HEK293 (cell line): Measurements from ENCODE around the gene ATP1A3.

Experiments
- CTCF ChIA-PET: fragments of 350-600 bp; formaldehyde crosslinking; extraction: SDS; loops from one replicate; lab custom pipeline; 2021; ENCODE audit warnings: antibody characterized with exemption; lab: Yijun Ruan, JAX
- POLR2A ChIA-PET: fragments of 300-600 bp; formaldehyde crosslinking; extraction: SDS; loops from one replicate; lab custom pipeline; 2020; ENCODE audit warnings: antibody characterized with exemption, inconsistent platforms; lab: Yijun Ruan, JAX
- H3K27ac ChIP-seq: fragments of 200-500 bp; sonication (Bioruptor generic); 2 replicates; pipeline ENCODE4 v1.5.1; 2014; ENCODE audit warnings: low read depth, low read length, control low read depth, inconsistent platforms; ENCODE audit errors: extremely low read depth
- H3K36me3 ChIP-seq, 2 experiments: fragments of 200-500 bp in 1 of 2; sonication (Bioruptor generic) in 1 of 2; 1 replicate in 1 of 2; 2 replicates in 1 of 2; pipeline ENCODE4 v1.5.1; 2014 to 2017; ENCODE audit warnings: inconsistent platforms in 2 of 2, low read length in 2 of 2; ENCODE audit not compliant: control insufficient read depth in 2 of 2, insufficient read depth in 1 of 2
- H3K4me1 ChIP-seq: fragments of 200-500 bp; sonication (Bioruptor generic); 2 replicates; pipeline ENCODE4 v1.5.1; 2014; ENCODE audit warnings: mild to moderate bottlenecking, low read length, inconsistent platforms; ENCODE audit not compliant: control insufficient read depth, insufficient read depth
- H3K4me3 ChIP-seq: 2 replicates; pipeline ENCODE4 v1.5.1; 2011; ENCODE audit warnings: low read depth, mild to moderate bottlenecking, control low read depth, low read length, moderate library complexity
- H3K9me3 ChIP-seq: fragments of 200-500 bp; sonication (Bioruptor generic); 2 replicates; pipeline ENCODE4 v1.5.1; 2014; ENCODE audit warnings: low read depth, low read length, inconsistent platforms; ENCODE audit not compliant: control insufficient read depth, insufficient read depth
- EGR2 ChIP-seq: fragments of 450-650 bp; formaldehyde crosslinking; IDR thresholded peaks from 2 replicates; pipeline ENCODE4 v1.5.1; 2016; ENCODE audit warnings: low read depth, missing biosample characterization, missing genetic modification characterization
- GLIS1 ChIP-seq: fragments of 450-650 bp; formaldehyde crosslinking; IDR thresholded peaks from 2 replicates; pipeline ENCODE4 v1.5.1; 2016; ENCODE audit warnings: missing biosample characterization, missing genetic modification characterization
- SP7 ChIP-seq: fragments of 450-650 bp; formaldehyde crosslinking; IDR thresholded peaks from 2 replicates; pipeline ENCODE4 v1.5.1; 2016; ENCODE audit warnings: missing biosample characterization, missing genetic modification characterization
- WT1 ChIP-seq: fragments of 450-650 bp; formaldehyde crosslinking; IDR thresholded peaks from 2 replicates; pipeline ENCODE4 v1.5.1; 2016; ENCODE audit warnings: missing biosample characterization, missing genetic modification characterization
- ZBTB20 ChIP-seq: fragments of 450-650 bp; formaldehyde crosslinking; IDR thresholded peaks from 2 replicates; pipeline ENCODE4 v1.5.1; 2016; ENCODE audit warnings: missing biosample characterization, missing genetic modification characterization
- ZEB2 ChIP-seq: fragments of 450-650 bp; formaldehyde crosslinking; IDR thresholded peaks from 2 replicates; pipeline ENCODE4 v1.5.1; 2016; ENCODE audit warnings: missing biosample characterization, missing genetic modification characterization
- ZFHX2 ChIP-seq: fragments of 450-650 bp; formaldehyde crosslinking; conservative IDR thresholded peaks from 2 replicates; pipeline ENCODE4 v1.5.1; 2016; ENCODE audit warnings: missing biosample characterization, missing genetic modification characterization
- ZNF138 ChIP-seq: fragments of 450-650 bp; formaldehyde crosslinking; IDR thresholded peaks from 2 replicates; pipeline ENCODE4 v1.5.1; 2016; ENCODE audit warnings: missing biosample characterization, missing genetic modification characterization, borderline replicate concordance
- ZNF24 ChIP-seq: fragments of 450-650 bp; formaldehyde crosslinking; IDR thresholded peaks from 2 replicates; pipeline ENCODE4 v1.5.1; 2016; ENCODE audit warnings: missing biosample characterization, missing genetic modification characterization
- ZNF302 ChIP-seq: fragments of 450-650 bp; formaldehyde crosslinking; IDR thresholded peaks from 2 replicates; pipeline ENCODE4 v1.5.1; 2016; ENCODE audit warnings: missing biosample characterization, missing genetic modification characterization, low read depth
- ZNF416 ChIP-seq: fragments of 450-650 bp; formaldehyde crosslinking; IDR thresholded peaks from 2 replicates; pipeline ENCODE4 v1.5.1; 2016; ENCODE audit warnings: missing biosample characterization, missing genetic modification characterization
- ZNF521 ChIP-seq: fragments of 450-650 bp; formaldehyde crosslinking; IDR thresholded peaks from 2 replicates; pipeline ENCODE4 v1.5.1; 2017; ENCODE audit warnings: missing biosample characterization, mild to moderate bottlenecking, missing genetic modification characterization
- ZNF654 ChIP-seq: fragments of 450-650 bp; formaldehyde crosslinking; IDR thresholded peaks from 2 replicates; pipeline ENCODE4 v1.5.1; 2016; ENCODE audit warnings: low read depth, missing biosample characterization, missing genetic modification characterization
- ZNF707 ChIP-seq: fragments of 450-650 bp; formaldehyde crosslinking; IDR thresholded peaks from 2 replicates; pipeline ENCODE4 v1.5.1; 2016; ENCODE audit warnings: missing biosample characterization, missing genetic modification characterization
- ZNF837 ChIP-seq: fragments of 450-650 bp; formaldehyde crosslinking; IDR thresholded peaks from 2 replicates; pipeline ENCODE4 v1.5.1; 2016; ENCODE audit warnings: missing biosample characterization, missing genetic modification characterization
- ZSCAN16 ChIP-seq: fragments of 450-650 bp; formaldehyde crosslinking; IDR thresholded peaks from 2 replicates; pipeline ENCODE4 v1.5.1; 2016; ENCODE audit warnings: missing biosample characterization, missing genetic modification characterization
- TF ChIP-seq, protein P1 (sequence below): fragments of 450-650 bp; formaldehyde crosslinking; IDR thresholded peaks from 2 replicates; pipeline ENCODE4 v1.5.1; 2016; ENCODE audit warnings: missing biosample characterization, missing genetic modification characterization
- TF ChIP-seq, protein P2 (sequence below): fragments of 450-650 bp; formaldehyde crosslinking; IDR thresholded peaks from 2 replicates; pipeline ENCODE4 v1.5.1; 2016; ENCODE audit warnings: missing biosample characterization, missing genetic modification characterization
- TF ChIP-seq, protein P3 (sequence below): fragments of 450-650 bp; formaldehyde crosslinking; IDR thresholded peaks from 2 replicates; pipeline ENCODE4 v1.5.1; 2016; ENCODE audit warnings: missing biosample characterization, missing genetic modification characterization

ATP1A3 gene

DNA sequence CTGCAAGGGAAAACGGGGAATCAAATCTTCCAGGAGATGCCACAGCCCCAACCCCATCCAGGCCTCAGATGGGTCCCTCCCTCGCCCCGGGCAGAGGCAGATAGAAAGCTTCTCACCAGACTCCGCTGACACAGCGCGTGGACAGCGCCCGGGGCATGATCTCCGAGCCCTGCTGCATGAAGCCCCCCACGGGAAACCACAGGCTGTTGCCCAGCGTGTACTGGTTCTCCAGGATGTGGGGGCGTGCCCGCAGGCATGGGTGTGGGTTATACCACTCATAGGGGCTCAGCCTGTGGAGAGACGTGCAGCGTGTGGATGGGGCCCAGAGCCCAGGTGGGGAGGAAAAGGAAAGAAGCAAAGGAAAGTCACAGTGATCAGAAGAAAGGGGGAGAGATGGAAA is 27.2 kb upstream of the ATP1A3 start:
- TF ChIP-seq ZNF837 (tag by site-specific recombination) (no peak), GLIS1 (no peak), ZFHX2 (tag by site-specific recombination) (0 out of 2 replicates have a peak, but pooled peaks have one; percentile 7), SP7 (tag by site-specific recombination) (no peak), ZNF416 (tag by site-specific recombination) (no peak), ZBTB20 (tag by site-specific recombination) (no peak), ZEB2 (no peak), ZNF24 (tag by site-specific recombination) (no peak), WT1 (tag by site-specific recombination) (no peak), EGR2 (tag by site-specific recombination) (peak; percentile 30; the same call in 1 of the 2 replicates), ZNF521 (tag by site-specific recombination) (no peak), ZNF302 (tag by site-specific recombination) (no peak), ZSCAN16 (tag by site-specific recombination) (no peak), ZNF654 (tag by site-specific recombination) (no peak)
- TF ChIP-seq, protein P1, sequence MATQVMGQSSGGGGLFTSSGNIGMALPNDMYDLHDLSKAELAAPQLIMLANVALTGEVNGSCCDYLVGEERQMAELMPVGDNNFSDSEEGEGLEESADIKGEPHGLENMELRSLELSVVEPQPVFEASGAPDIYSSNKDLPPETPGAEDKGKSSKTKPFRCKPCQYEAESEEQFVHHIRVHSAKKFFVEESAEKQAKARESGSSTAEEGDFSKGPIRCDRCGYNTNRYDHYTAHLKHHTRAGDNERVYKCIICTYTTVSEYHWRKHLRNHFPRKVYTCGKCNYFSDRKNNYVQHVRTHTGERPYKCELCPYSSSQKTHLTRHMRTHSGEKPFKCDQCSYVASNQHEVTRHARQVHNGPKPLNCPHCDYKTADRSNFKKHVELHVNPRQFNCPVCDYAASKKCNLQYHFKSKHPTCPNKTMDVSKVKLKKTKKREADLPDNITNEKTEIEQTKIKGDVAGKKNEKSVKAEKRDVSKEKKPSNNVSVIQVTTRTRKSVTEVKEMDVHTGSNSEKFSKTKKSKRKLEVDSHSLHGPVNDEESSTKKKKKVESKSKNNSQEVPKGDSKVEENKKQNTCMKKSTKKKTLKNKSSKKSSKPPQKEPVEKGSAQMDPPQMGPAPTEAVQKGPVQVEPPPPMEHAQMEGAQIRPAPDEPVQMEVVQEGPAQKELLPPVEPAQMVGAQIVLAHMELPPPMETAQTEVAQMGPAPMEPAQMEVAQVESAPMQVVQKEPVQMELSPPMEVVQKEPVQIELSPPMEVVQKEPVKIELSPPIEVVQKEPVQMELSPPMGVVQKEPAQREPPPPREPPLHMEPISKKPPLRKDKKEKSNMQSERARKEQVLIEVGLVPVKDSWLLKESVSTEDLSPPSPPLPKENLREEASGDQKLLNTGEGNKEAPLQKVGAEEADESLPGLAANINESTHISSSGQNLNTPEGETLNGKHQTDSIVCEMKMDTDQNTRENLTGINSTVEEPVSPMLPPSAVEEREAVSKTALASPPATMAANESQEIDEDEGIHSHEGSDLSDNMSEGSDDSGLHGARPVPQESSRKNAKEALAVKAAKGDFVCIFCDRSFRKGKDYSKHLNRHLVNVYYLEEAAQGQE (tag by site-specific recombination), result no peak; the same call in 1 of the 2 replicates
- TF ChIP-seq, protein P2, sequence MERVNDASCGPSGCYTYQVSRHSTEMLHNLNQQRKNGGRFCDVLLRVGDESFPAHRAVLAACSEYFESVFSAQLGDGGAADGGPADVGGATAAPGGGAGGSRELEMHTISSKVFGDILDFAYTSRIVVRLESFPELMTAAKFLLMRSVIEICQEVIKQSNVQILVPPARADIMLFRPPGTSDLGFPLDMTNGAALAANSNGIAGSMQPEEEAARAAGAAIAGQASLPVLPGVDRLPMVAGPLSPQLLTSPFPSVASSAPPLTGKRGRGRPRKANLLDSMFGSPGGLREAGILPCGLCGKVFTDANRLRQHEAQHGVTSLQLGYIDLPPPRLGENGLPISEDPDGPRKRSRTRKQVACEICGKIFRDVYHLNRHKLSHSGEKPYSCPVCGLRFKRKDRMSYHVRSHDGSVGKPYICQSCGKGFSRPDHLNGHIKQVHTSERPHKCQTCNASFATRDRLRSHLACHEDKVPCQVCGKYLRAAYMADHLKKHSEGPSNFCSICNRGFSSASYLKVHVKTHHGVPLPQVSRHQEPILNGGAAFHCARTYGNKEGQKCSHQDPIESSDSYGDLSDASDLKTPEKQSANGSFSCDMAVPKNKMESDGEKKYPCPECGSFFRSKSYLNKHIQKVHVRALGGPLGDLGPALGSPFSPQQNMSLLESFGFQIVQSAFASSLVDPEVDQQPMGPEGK (tag by site-specific recombination), result no peak
- TF ChIP-seq, protein P3, sequence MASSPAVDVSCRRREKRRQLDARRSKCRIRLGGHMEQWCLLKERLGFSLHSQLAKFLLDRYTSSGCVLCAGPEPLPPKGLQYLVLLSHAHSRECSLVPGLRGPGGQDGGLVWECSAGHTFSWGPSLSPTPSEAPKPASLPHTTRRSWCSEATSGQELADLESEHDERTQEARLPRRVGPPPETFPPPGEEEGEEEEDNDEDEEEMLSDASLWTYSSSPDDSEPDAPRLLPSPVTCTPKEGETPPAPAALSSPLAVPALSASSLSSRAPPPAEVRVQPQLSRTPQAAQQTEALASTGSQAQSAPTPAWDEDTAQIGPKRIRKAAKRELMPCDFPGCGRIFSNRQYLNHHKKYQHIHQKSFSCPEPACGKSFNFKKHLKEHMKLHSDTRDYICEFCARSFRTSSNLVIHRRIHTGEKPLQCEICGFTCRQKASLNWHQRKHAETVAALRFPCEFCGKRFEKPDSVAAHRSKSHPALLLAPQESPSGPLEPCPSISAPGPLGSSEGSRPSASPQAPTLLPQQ (tag by site-specific recombination), result no peak
- ChIA-PET POLR2A (interaction anchor here (0.5 kb wide), 1 partner anchor 210 kb away, joined by 3 read pairs; no protein-coding TSS in a partner anchor), CTCF (interaction anchor here (0.5 to 8.0 kb wide), 4 partner anchors 9 to 1088 kb away, joined by 3 to 78 read pairs (median 12); no protein-coding TSS in a partner anchor)
- Histone ChIP-seq H3K9me3 (no peaks in the 10 kb centered on the region), H3K4me3 (no peak overlapping the region), H3K36me3 (no peaks in the 10 kb centered on the region), H3K27ac (no peak overlapping the region), H3K4me1 (no peaks in the 10 kb centered on the region)

DNA sequence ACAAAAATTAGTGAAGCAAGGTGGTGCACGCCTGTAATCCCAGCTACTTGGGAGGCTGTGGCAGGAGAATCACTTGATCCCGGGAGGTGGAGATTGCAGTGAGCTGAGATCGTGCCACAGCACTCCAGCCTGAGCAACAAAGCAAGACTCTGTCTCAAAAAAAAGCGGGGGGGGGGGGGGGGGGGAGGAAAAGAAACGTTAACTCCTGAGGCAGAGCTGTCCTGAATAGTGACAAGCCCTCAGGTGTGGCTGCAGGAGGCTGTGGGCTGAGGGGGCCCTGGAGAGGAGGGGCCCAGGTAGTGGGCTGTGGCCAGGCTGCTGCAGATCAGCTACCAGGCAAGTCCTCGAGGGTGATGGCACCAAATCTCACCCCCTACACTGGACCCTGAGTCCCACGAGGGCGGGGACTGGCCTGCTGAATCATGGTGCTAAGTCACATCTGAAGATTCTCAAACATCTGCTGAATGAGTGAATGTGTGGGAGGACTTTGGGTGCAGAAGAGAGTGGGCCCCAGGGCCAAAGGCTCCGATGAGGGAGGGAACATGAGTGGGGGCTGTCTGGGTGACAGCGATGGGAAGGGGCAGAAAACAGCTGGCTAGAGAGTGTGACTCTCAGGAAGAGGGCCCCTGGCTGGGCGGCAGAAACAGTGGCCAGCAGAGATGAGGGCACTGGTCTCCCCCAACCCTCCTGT is 24.6 kb upstream of the ATP1A3 start:
- Histone ChIP-seq H3K27ac (no peak overlapping the region), H3K4me3 (no peak overlapping the region), H3K4me1 (no peaks in the 10 kb centered on the region), H3K36me3 (no peaks in the 10 kb centered on the region), H3K9me3 (no peaks in the 10 kb centered on the region)
- ChIA-PET POLR2A (interaction anchor here (0.6 kb wide), 1 partner anchor 15 kb away, joined by 3 read pairs; no protein-coding TSS in a partner anchor), CTCF (interaction anchor here (0.6 to 8.0 kb wide), 2 partner anchors 11 to 96 kb away, joined by 3 to 78 read pairs; no protein-coding TSS in a partner anchor)
- TF ChIP-seq EGR2 (tag by site-specific recombination), result peak; percentile 69
- TF ChIP-seq ZFHX2 (tag by site-specific recombination), result peak; percentile 78
- no peak for TF ChIP-seq ZNF138 (tag by site-specific recombination)
- no peak for TF ChIP-seq ZNF707 (tag by site-specific recombination)
